HL-60/S4 treated with retinoic acid at 250 ng/mL for 4 days and 3 days (cell line): ENCODE data around the gene PKN1.
"Not testable (repeated sequence)": the region's sequence is repeated elsewhere in the genome, so short reads cannot be mapped to it uniquely, and the experiment has no call there.

Experiments
- in situ Hi-C: fragments of 300-500 bp; cut with MboI; formaldehyde crosslinking; loops from 2 replicates; pipeline ENCODE4 v1.7.0; 2022; ENCODE audit warnings: low sequenced_read_pairs

Gene PKN1

DNA sequence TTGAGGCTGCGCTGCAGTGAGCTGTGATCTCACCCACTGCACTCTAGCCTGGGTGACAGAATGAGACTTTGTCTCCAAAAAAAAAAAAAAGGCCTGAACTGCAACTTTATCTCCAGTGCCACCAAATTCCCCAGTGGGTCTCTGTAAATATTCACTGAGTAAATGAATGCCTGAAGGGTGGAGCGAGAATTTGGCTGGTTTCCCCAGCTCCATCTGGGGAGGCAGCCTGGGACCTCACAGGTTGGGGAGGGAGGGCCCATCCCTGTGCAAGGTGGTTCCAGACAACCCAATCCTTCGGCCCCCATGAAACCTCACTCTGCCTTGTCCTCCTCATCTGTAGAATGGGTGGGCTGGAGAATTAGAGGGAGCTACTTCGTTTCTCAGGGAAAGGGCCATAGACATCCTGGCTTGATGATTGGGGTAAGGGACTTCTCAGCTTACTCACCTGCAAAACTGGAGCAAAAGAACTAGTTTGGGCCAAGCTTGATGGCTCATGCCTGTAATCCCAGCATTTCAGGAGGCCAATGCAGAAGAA, 4.2 kb upstream of the PKN1 start:
- in situ Hi-C loops: no loop called here

DNA sequence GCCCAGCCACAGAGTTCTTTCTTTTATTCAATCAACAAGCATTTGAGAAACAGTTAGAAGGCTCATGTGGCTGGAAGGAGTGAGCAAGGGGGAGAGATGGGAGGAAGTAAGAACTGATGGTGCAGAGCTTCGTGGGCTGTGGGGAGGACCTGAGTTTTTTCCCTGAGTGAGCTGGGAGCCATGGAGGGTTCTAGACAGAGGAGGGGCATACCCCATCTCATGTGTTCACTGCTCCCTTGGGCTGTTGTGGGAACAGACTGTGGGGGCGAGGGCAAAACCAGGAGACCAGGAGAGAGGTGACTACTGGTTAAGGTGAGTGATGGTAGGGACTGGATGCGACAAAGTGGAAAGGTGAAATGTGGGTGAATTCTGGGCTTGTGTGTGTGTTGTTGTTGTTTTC, 2.4 kb upstream of the PKN1 start:
- in situ Hi-C loops: no loop called here

DNA sequence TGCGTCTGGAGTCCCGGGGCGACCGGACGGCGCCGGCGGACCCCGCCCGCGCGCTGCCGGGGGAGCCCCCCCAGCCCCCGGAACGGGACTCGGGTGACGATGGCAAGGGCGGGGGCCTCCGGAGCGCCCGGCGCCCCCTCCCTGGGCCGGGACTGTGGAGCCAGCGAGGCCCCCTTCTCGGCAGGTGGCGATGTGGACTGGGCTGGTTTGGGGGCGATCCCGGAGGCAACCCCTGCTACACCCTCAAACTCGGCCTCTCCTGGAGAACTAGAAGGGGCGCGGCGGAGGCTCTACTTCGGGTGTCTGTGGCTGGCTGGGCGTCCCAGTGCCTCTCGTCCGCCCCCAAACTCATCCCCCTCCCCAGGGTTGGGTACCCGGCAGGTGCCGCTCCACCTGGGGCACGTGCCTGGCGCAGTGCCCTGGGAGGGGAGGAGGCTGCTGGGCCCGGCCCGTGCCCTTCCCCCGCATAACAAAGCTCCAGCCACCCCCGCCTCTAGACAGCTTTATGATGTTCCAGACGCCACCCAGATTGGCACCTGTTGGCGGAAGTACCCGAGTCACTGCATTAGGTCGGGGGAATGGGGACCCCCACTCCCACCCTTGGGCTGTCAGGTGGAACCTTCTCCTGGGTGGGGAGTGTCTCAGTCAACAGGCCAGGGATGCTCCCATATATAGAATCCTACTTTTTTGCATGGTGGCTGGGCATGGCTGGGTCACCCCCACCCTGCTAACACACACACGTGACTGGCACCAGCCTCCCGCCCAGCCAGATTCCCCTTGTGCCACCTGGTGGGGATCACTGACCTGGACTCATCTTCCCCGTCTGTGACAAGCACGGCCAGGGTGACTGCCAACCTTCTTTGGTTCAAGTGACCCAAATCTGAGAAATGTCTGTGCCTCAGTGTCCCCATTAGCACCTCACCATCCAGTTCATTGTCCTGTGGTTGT, 722 bp downstream of the PKN1 start:
- in situ Hi-C loops: no loop called here

DNA sequence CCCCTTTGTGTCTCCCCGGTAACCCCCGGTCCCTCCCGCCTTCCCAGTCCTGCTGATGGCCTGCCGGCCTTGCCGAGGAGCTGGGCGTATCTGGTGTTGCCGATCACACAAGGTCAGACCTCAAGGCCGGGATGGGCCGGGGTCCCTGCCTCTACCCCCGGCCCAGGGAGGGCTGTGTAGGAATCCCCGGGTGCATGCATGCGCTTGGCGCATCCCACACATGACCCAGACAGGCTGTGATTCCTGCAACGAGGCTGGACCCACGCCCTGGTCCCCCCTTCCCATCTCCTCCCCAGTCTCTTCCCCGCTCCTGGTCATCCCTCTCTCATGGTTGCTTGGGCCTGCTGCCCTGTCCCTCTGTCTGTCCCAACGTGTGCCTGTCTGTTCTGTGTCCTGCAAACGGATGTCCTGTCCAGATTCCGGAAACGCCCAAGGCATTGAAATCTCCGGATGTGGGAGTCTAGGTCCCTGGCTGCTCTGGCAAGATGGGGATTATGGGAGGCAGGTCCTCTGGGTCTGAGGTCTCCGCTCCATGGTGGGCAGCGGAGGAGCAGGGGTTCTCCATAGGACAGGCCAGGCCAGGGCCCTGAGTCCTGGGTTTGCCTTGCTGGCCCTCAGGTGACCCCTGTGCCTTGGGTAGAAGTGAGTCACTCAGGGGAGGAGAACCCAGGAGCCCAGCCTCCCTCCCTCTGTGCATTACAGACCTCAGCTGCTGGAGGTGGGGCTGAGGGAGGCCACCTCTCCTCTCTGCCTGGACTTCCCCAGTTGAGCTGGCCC, 1.6 kb downstream of the PKN1 start:
- in situ Hi-C loops: no loop called here

DNA sequence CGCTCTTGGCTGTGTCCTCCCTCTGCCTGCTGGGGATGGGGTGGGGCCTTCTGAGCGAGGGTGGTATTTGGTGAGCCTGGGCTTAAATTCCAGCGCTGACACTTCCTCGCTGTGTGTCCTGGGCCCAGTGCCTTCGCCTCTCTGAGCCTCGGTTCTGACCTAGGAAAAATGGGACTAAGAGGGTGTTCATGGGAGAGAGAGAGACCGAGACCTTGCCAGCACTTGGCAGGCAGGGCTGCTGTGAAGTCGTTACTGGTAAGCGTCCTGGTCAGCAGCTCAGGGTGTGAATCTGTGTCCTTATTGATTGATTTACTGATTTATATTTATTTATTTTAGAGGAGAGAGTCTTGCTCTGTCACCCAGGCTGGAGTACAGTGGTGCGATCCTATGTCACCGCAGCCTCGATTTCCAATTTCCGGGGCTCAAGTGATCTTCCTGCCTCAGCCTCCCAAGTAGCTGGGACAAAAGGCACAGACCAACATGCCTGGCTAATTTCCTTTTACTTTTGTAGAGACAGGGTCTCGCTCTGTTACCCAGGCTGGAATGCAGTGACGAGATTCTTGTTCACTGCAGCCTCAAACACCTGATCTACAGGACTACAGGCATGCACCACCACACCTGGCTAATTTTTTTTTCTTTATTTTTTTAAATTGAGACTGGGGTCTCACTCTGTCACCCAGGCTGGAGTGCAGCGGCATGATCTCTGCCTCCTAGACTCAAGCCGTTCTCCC, 2.4 kb downstream of the PKN1 start:
- in situ Hi-C loops: no loop called here

DNA sequence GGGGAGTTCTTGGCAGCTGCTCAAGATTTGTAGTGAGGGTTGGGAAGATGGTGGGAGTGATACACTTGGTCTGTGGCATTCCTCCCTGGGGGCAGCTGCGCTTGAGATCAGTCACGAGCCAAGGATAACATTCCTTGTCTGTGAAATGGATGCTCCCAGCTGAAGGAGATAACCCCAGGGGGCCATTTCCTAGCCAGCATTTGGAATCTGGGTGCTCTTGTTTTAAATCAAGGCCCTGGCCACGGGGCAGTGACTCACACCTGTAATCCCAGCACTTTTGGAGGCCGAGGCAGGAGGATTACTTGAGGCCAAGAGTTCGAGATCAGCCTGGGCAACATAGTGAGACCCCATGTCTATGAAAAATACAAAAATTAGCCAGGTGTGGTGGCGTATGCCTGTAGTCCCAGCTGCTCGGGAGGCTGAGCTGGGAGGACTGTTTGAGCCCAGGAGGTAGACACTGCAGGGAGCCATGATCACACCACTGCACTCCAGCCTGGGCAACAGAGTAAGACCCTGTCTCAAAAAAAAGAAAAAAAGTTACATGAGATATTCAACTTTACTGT, 4.6 kb downstream of the PKN1 start:
- in situ Hi-C loops: no loop called here

DNA sequence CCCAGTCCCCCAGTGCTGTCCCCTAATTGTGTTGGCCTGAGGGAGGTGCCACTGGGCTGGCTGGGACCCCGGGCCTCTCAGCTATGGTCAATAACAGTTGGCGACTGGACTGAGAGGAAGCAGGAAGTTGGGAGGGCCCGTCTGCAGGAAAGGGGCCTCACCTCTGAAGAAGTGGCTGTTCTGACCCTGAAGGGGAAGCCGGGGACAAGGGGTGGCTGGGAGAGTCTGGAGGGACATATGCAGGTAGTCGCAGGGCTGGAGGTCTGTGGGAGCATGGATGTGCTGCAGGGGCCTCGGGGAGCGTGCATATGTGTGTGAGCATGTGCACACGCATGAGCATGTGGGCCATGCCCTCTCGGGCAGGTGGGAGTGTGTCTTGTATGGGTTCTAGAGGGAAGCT, 5.9 kb downstream of the PKN1 start:
- in situ Hi-C loops: no loop called here

DNA sequence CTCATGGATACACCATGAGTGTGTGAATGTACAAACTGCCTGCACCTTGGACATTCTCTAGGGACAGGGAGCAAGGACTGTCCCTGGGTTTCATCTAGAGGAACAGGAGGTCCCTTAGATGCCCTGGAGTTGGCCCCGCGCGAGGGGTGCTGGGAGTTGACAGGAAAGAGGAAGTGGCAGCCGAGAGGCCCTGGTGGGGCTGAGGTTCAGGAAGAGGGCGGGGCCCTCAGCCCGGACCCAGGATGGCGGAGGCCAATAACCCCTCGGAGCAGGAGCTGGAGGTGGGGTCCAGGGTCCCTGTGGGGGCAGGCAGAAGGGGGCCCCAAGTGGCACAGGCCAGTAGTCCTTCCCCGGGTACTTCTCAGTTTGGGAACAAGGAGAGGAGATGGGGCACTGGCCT, 6.9 kb downstream of the PKN1 start:
- in situ Hi-C loops: no loop called here

DNA sequence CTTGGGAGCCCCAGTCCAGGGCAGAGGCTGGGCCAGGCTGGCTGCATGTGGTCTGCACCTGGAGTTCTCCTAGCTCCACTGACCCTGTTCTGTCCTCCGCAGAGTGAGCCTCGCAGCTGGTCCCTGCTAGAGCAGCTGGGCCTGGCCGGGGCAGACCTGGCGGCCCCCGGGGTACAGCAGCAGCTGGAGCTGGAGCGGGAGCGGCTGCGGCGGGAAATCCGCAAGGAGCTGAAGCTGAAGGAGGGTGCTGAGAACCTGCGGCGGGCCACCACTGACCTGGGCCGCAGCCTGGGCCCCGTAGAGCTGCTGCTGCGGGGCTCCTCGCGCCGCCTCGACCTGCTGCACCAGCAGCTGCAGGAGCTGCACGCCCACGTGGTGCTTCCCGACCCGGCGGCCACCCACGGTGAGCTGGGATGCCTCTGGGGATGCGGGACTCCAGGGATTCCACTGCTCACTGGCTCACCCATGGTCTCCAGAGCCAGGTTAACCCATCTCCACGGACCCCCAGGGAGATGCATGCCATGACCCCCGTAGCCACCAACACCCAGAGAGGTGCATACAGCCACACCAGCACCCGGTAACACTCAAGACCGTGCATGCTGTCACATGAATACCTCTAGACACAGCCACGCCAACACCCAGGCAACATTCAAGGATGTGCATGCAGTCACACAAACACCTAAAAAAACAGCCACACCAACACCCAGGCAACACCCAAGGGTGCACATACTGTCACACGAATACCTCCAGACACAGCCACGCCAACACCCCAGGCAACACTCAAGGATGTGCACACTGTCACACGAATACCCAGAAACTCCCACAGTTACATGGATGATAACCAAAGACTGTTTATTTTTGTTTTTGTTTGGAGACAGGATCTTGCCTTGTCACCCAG, 8.2 kb downstream of the PKN1 start:
- in situ Hi-C loops: no loop called here

DNA sequence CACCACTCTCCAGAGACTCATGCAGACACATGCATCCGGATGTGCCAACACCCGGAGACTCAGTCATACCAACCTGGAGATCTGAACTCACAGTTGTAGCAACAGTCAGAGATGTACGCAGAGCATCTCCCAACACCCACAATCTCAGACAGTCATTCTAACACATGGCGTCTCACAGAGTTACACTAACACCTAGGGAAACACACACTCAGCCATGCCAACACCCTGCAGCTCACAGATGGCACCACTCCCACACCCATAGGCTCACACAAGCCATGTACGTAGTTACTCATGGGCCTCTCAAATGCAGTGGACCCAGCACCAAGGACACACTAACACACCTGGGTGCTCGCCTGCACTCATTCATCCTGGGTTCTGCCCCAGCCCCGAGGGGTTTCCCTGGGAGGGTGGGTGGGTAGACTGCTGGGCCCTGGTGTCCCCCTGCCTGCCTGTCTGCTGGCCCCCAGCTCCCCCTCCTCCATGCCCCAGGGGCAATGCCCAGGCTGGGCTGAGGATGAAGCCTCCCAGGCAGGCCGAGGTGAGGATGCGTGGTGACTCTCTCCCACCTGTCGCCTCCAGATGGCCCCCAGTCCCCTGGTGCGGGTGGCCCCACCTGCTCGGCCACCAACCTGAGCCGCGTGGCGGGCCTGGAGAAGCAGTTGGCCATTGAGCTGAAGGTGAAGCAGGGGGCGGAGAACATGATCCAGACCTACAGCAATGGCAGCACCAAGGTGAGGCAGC, 10.0 kb downstream of the PKN1 start:
- in situ Hi-C loops: no loop called here

DNA sequence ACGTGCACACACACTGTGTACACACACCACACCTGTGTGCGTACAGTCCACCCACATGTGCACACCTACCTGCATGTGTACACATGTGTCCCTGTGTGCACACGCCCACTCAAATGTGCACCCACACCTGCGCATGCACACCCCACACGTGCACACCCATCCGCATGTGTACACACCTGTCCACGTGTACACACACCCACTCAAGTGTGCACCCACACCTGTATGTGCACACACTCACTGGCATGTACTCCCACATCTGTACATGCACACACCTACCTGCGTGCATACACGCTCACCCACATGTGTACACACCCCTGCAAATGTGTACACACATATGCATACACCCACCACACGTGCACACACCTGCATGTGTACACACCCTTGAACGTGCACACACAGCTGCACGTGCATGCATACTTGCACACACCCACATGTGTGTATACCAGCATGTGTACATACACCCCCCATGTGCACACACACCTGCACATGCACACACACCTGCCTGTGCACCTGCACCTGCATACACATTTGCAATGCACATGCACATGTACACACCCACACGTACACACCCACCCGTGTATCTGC, 10.6 kb downstream of the PKN1 start:
- in situ Hi-C loops: no loop called here

DNA sequence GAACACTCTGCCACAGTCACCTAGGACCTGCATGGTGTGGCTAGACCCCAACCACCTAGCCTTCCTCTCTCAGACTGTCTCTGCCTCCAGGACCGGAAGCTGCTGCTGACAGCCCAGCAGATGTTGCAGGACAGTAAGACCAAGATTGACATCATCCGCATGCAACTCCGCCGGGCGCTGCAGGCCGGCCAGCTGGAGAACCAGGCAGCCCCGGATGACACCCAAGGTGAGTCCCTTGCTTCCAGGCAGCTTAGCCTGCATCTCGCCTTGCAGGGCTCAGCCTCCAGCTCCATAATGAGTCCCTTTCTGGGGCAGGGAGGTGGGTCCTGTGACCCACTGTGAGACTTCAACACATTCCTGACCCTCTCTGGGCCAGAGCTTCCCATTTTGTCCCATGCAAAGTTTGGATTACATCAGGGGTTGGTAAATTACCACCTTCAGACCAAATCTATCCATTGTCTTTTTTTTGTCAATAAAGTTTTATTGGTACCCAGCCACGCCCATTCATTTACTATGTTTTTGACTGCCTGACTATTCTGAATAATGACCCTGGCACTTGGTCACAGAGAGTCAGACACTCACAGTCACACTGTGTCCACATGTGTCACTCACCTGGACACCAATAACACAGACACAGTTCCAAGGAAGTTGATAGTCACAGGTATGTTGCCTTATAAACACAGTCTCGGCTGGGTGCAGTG, 13.4 kb downstream of the PKN1 start:
- in situ Hi-C loops: no loop called here

DNA sequence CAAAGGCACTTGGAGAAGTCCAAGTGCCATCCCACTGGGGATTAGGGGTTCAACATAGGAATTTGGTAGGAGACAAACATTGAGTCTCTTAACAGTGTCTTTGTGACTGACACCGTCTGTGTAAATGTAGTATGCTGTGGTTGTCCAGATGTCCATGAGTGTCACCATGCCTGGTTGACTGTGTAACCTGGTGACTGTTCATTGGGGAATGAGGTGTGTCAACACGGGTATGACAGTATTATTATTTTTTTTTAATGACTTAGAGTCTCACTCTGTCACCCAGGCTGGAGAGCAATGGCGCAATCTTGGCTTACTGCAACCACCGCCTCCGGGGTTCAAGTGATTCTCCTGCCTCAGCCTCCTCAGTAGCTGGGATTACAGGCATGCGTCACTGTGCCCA, 16.2 kb downstream of the PKN1 start:
- in situ Hi-C loops: no loop called here

DNA sequence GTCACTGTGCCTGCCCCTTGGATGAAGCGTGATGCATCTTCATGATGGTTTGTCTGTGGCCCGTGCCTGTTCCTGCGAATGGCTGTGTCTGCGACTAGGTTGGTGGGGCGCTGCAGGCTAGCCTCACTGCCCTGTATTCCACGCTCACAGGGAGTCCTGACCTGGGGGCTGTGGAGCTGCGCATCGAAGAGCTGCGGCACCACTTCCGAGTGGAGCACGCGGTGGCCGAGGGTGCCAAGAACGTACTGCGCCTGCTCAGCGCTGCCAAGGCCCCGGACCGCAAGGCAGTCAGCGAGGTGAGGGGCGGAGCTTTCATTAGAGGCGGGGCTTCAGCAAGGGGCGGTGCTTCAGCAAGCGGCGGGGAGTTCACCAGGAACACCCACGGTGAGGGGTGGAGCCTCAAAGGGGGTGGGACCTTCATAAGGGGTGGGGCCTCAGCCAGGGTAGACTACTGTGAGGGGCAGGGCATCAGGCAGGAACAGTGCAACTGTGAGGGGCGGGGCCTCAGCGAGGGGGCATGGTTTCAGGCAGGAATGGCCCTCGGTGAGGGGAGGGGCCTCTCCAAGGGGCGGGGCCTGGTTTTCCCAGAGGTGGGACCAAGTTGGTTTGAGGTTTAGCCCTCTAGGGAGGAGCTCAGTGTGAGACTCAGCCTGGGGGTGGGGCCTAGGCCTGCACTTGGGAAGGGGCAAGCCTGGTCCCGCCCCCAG, 17.2 kb downstream of the PKN1 start:
- in situ Hi-C loops: no loop called here

DNA sequence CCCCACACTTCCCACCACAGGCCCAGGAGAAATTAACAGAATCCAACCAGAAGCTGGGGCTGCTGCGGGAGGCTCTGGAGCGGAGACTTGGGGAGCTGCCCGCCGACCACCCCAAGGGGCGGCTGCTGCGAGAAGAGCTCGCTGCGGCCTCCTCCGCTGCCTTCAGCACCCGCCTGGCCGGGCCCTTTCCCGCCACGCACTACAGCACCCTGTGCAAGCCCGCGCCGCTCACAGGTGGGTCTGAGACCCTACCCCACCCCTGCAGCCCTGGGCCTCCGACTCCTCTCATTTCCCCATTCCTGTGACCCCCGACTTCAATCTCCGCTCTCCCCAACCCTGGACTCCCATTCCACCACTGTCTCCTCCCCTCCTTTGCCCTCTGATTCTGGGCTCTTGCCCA, 17.8 kb downstream of the PKN1 start:
- in situ Hi-C loops: no loop called here

DNA sequence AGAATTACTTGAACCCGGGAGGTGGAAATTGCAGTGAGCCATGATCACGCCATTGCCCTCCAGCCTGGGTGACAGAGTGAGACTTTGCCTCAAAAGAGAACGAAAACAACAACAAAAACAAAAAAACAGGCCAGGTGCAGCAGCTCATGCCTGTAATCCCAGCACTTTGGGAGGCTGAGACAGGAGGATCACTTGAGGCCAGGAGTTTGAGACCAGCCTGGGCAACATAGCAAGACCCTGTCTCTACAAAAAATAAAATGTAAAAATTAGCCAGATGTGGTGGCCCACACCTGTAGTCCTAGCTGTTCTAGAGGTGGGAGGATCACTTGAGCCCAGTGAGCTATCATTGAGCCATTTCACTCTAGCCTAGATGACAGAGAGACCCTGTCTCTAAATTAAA, 19.2 kb downstream of the PKN1 start:
- in situ Hi-C loops: not testable (repeated sequence)

DNA sequence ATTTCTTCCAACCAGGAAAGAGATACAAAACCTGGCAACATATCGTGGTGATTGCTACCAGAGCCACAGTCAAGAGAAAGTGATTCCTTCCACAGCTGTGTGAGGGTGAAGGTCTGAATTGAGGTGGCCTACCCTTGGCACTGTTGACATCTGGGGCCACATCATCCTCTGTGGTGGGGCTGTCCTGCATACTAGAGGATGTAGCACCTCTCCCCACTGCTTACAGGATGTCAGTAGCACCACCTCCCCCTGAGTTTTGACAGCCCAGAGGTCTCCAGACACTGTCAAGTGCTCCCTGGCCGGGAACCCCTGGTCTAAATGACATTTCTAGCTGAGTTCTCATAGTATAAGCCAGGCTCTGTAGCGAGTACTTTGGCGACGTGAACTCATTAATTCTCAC, 26.6 kb downstream of the PKN1 start:
- in situ Hi-C loops: no loop called here

DNA sequence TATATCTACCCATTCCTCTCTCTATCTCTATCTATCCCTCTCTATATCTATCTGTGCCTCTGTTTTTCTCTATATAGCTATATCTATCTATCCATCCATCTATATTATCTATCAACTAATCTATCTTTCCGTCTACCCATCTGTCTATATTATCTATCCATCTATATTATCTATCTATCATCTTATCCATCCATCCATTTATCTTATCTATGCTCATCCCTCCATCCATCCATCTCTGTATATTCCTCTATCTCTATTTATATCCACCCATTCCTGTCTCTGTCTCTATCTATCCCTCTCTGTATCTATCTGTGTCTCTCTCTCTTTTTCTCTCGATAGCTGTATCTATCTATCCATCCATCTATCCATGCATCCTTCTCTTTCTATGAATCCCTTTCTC, 27.8 kb downstream of the PKN1 start:
- in situ Hi-C loops: no loop called here
